WERI-Rb-1 (cell line): ENCODE data around the gene TMEFF2.

Source experiments
- DNase-seq: peaks from one replicate; pipeline ENCODE4 v3.0.0-alpha.2; 2020
- H3K27ac ChIP-seq: fragments of 250-450 bp; sonication (Bioruptor Pico); 2 replicates; pipeline ENCODE4 v1.5.1; 2020; ENCODE audit warnings: mild to moderate bottlenecking, moderate library complexity
- H3K27me3 ChIP-seq: fragments of 250-450 bp; sonication (Bioruptor Pico); 2 replicates; pipeline ENCODE4 v1.5.1; 2021; ENCODE audit warnings: mild to moderate bottlenecking, low read depth, moderate library complexity; ENCODE audit not compliant: insufficient read depth, severe bottlenecking
- H3K36me3 ChIP-seq: fragments of 250-450 bp; sonication (Bioruptor Pico); 2 replicates; pipeline ENCODE4 v1.5.1; 2020; ENCODE audit warnings: mild to moderate bottlenecking, moderate library complexity
- H3K4me3 ChIP-seq: 2 replicates; pipeline ENCODE4 v1.5.1; 2011; ENCODE audit warnings: low read depth, mild to moderate bottlenecking, control low read depth, low read length
- H3K9me3 ChIP-seq: fragments of 250-450 bp; sonication (Bioruptor Pico); 2 replicates; pipeline ENCODE4 v1.5.1; 2021; ENCODE audit warnings: mild to moderate bottlenecking, moderate library complexity; ENCODE audit not compliant: severe bottlenecking
- CTCF ChIP-seq: IDR thresholded peaks from 2 replicates; pipeline ENCODE4 v1.5.1; 2011; ENCODE audit warnings: low read depth, mild to moderate bottlenecking, control low read depth, inconsistent platforms, low read length

Gene TMEFF2

GRCh38 chr2:192126912-192127311, 67.8 kb downstream of the TMEFF2 start:
- Histone ChIP-seq H3K27me3 (no peaks in the 10 kb centered on the region), H3K36me3 (no peaks in the 10 kb centered on the region), H3K9me3 (no peaks in the 10 kb centered on the region), H3K27ac (no peak overlapping the region), H3K4me3 (no peak overlapping the region)
- no peak for TF ChIP-seq CTCF
- DNase-seq, result no peak

- no peak for TF ChIP-seq CTCF
- H3K27me3 ChIP-seq, result no peaks in the 10 kb centered on the region
- H3K9me3 ChIP-seq, result no peaks in the 10 kb centered on the region
- no peaks in the 10 kb centered on the region for H3K36me3 ChIP-seq
- no peak overlapping the region for H3K27ac ChIP-seq
- no peak overlapping the region for H3K4me3 ChIP-seq
- no peak for DNase-seq
Measured at GRCh38 chr2:192126426-192126825, 68.3 kb downstream of the TMEFF2 start.

- Histone ChIP-seq H3K4me3 (no peak overlapping the region), H3K36me3 (peaks cover 3% of the 10 kb centered on the region; the same call in 1 of the 2 replicates), H3K27me3 (no peaks in the 10 kb centered on the region), H3K27ac (no peak overlapping the region), H3K9me3 (no peaks in the 10 kb centered on the region)
- no peak for TF ChIP-seq CTCF
- no peak for DNase-seq
Measured at GRCh38 chr2:192124571-192124970, 70.2 kb downstream of the TMEFF2 start.

GRCh38 chr2:192123847-192124246, 70.9 kb downstream of the TMEFF2 start:
- Histone ChIP-seq H3K27me3 (no peaks in the 10 kb centered on the region), H3K36me3 (peaks cover 3% of the 10 kb centered on the region; the same call in 1 of the 2 replicates), H3K4me3 (no peak overlapping the region), H3K9me3 (no peaks in the 10 kb centered on the region), H3K27ac (no peak overlapping the region)
- TF ChIP-seq CTCF, result no peak
- DNase-seq, result no peak

- no peak for DNase-seq
- Histone ChIP-seq H3K9me3 (no peaks in the 10 kb centered on the region), H3K36me3 (peaks cover 3% of the 10 kb centered on the region; the same call in 1 of the 2 replicates), H3K27ac (no peak overlapping the region), H3K4me3 (no peak overlapping the region), H3K27me3 (no peaks in the 10 kb centered on the region)
- no peak for TF ChIP-seq CTCF
Measured at GRCh38 chr2:192122946-192123345, 71.8 kb downstream of the TMEFF2 start.

GRCh38 chr2:192122141-192122540, 72.6 kb downstream of the TMEFF2 start:
- no peak overlapping the region for H3K27ac ChIP-seq
- TF ChIP-seq CTCF, result no peak
- H3K27me3 ChIP-seq, result no peaks in the 10 kb centered on the region
- peaks cover 3% of the 10 kb centered on the region; the same call in 1 of the 2 replicates for H3K36me3 ChIP-seq
- no peak overlapping the region for H3K4me3 ChIP-seq
- DNase-seq, result no peak
- H3K9me3 ChIP-seq, result no peaks in the 10 kb centered on the region
